Subcutaneous preadipocyte (primary cell): ENCODE data around the gene SCAND1. TPM values are rescaled to one million over a fixed set of nuclear protein-coding genes. Genes with fewer than 3 reads are reported as not detected.

Source experiments
- small RNA-seq: library from RNA; depleted of rRNA; stranded (forward); fragments of <200 nt; gene quantifications from one replicate; pipeline ENCODE3, GENCODE V24; 2012
- total RNA-seq: library from RNA; depleted of rRNA; stranded (reverse); fragments of >200 nt; gene quantifications from 2 replicates; pipeline ENCODE4 v1.2.3, GENCODE V29; 2012

The SCAND1 gene
- total RNA-seq: 61.8 and 82.7 TPM in 2 replicates

DNA sequence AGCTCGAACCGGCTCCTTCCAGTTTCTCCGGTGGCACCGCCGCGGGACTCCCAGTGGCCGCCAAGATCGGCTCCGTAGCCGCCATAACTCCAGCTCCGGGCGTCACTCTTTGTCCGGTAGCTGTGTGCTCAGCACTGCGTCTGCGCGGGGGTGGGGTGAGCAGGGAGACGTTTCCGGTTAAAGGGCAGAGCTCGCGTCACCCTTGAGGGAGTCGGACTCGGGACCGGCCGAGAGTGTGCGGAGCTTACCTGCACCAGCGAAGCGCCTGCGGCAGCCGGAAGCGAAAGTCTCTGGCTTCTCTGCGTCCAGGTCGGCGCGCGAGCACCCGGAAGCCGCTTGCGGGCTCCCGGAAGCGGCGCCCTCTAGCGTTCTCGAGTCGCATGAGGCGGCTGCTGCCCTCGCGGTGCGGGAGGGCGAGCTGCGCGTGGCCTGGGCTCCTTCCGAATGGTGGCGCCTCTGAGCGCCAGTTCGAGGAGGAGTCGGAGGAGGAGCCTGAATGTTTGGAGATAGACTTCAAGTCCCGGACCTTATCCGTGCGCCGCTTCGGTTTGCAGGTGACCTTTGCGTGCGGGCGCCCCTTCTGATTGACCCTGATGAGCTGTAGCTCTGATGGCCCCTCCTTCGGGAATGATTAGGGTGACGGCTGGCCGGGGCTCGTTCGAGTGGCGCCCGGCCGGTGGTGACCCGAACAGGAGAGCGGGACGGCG lies at the start of gene SCAND1:
Gene SCAND1 (minus strand): TSS at position 303 of the 707 bp plus-strand sequence. CDS start 218 bp downstream, at position 85.

DNA sequence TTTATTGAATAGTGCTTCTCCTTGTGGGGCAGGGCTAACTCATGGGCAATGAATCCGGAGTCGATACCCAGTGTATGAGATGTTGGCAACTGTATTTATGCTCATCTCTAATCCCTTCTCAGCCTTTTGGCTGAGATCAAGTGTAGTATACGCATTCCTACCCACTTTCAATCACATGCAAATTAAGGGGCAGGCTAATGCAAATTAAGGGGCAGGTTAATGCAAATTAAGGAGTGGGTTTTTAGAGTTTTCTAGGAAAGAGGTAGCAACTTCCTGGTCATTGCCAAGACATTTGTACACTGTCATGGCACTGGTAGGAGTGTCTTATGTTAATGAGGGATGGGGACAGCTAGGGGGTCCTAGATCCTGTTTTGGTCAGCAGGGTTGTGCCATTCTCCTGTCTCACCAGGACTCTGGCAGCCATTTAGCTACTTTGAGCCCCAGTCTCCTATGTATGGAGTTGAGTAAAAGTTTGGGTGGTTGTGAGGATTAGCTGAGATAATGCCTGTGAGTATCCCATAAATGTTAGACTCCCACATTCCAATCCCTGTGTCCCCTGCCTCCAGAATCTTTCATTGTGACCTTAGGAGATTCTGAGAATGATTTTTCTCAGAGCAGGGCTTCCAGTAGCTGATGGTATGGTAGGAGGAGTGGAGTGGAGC lies 13.8 kb upstream of the SCAND1 start, which contains the start of gene CNBD2:
Gene CNBD2 (plus strand): TSS at position 612 of the 662 bp plus-strand sequence. CDS start 173 bp downstream, outside the sequence.

Small RNA genes lying within 50 kb of the gene (small RNA-seq; reads per million reads assigned to genes)
- not detected for gene RNU6-937P

Other genes starting within 250 kb of the SCAND1 start
- 239 and 285 TPM in 2 replicates for gene RBM39, start 212.2 kb downstream of the SCAND1 start, total RNA-seq
- 18.7 and 29.1 TPM in 2 replicates for gene PHF20, start 182.5 kb downstream of the SCAND1 start, total RNA-seq
- gene CNBD2, start 14.1 kb upstream of the SCAND1 start, total RNA-seq: 1.5 and 1.8 TPM in 2 replicates
- 13.2 and 14.3 TPM in 2 replicates for gene EPB41L1, start 200.2 kb upstream of the SCAND1 start, total RNA-seq